Upper lobe of right lung (tissue), 1 donor: ENCODE data around the gene C2CD2. TPM values are rescaled to one million over a fixed set of nuclear protein-coding genes. Genes with fewer than 3 reads are reported as not detected.
A peak's percentile ranks its signal among the peaks of the same experiment; 100 is the strongest.

Experiments used
- ATAC-seq: fragments of 200-7000 bp; cut with Tn5 transposase; one replicate; pipeline ENCODE4 v1.9.1; 2020; ENCODE audit warnings: mild to moderate bottlenecking, moderate library complexity
- DNase-seq: peaks from one replicate; pipeline ENCODE4 v3.0.0-alpha.2; 2020
- H3K27ac ChIP-seq: fragments of 200-600 bp; one replicate; pipeline ENCODE4 v1.8.0; 2022
- H3K27me3 ChIP-seq: fragments of 200-600 bp; one replicate; pipeline ENCODE4 v1.8.0; 2022; ENCODE audit warnings: mild to moderate bottlenecking
- H3K36me3 ChIP-seq: fragments of 200-600 bp; one replicate; pipeline ENCODE4 v1.8.0; 2022
- H3K4me1 ChIP-seq: fragments of 200-600 bp; one replicate; pipeline ENCODE4 v1.8.0; 2022
- H3K4me3 ChIP-seq: fragments of 200-600 bp; one replicate; pipeline ENCODE4 v1.8.0; 2022; ENCODE audit warnings: mild to moderate bottlenecking
- H3K9me3 ChIP-seq: fragments of 200-600 bp; one replicate; pipeline ENCODE4 v1.8.0; 2022
- intact Hi-C: fragments of 100-400 bp; cut with DNase I; formaldehyde crosslinking; loops from one replicate; pipeline ENCODE4 v1.11.0; 2022
- total RNA-seq: library from RNA; stranded (reverse); fragmentation: NEBNext Ultra II Directional; extraction: Animal tissue kit (Norgen Biotek cat#: 25700); gene quantifications from one replicate; pipeline ENCODE4 v1.2.1, GENCODE V29; 2021
- TF ChIP-seq, protein P1 (sequence below): fragments of 200-600 bp; IDR thresholded peaks from one replicate; pipeline ENCODE4 v1.8.0; 2022; ENCODE audit warnings: antibody characterized with exemption
- donor health status: DM: no; HTN: yes; CAD: no; lungs with severe emphysema.

Gene C2CD2
- total RNA-seq, 1 donor from 2014 or later, result 26.4 TPM

DNA sequence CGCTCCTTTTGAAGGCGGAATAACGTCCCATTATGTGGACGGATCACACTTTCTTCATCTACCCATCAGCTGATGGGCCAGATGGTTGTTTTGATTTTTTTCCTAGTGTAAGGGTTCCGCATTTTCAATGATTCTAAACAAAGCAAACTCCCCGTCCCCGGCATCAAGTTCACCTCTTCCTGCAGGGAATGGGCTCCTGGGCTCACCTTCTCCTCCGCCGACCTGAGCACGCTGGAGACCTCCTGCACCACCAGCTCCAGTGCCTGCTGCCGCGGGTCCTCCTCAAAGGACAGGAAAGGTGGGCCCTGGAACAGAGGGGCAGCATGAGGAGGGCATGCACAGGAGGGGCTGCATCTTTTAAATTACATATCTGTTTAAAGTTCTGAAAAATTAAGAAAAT, 11.9 kb downstream of the C2CD2 start:
- TF ChIP-seq, protein P1, sequence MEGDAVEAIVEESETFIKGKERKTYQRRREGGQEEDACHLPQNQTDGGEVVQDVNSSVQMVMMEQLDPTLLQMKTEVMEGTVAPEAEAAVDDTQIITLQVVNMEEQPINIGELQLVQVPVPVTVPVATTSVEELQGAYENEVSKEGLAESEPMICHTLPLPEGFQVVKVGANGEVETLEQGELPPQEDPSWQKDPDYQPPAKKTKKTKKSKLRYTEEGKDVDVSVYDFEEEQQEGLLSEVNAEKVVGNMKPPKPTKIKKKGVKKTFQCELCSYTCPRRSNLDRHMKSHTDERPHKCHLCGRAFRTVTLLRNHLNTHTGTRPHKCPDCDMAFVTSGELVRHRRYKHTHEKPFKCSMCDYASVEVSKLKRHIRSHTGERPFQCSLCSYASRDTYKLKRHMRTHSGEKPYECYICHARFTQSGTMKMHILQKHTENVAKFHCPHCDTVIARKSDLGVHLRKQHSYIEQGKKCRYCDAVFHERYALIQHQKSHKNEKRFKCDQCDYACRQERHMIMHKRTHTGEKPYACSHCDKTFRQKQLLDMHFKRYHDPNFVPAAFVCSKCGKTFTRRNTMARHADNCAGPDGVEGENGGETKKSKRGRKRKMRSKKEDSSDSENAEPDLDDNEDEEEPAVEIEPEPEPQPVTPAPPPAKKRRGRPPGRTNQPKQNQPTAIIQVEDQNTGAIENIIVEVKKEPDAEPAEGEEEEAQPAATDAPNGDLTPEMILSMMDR, result no peak
- H3K9me3 ChIP-seq, result no peaks in the 10 kb centered on the region
- DNase-seq, result no peak
- H3K36me3 ChIP-seq, result peaks cover 7% of the 10 kb centered on the region
- H3K27ac ChIP-seq, result no peak overlapping the region
- no peak overlapping the region for H3K4me3 ChIP-seq
- H3K4me1 ChIP-seq, result no peaks in the 10 kb centered on the region
- intact Hi-C loops, result no loop called here
- no peak for ATAC-seq
- no peaks in the 10 kb centered on the region for H3K27me3 ChIP-seq

DNA sequence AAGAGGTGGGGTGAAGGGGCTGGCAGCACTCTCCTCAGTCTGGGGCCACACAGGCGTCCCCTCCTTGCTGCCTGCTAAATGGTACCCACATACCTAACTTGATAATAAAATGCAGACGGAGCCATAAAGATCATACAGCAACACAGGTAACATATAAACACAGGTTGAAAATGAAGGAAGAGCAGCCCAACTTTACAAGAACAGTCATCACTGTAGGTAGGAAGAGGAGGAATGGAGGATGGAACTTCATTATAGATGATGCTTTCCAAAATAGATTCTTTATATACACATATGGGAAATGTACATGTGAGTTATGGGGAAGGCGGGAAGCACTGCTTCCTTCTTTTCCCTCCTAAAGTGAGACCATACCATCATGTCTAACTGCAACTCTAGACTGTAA, 13.4 kb downstream of the C2CD2 start:
- no peaks in the 10 kb centered on the region for H3K9me3 ChIP-seq
- H3K4me1 ChIP-seq, result no peaks in the 10 kb centered on the region
- no peaks in the 10 kb centered on the region for H3K27me3 ChIP-seq
- ATAC-seq (no peak), DNase-seq (no peak)
- TF ChIP-seq, protein P1, result no peak
- intact Hi-C loops, result no loop called here
- H3K27ac ChIP-seq, result no peak overlapping the region
- H3K36me3 ChIP-seq, result peaks cover 7% of the 10 kb centered on the region
- no peak overlapping the region for H3K4me3 ChIP-seq

DNA sequence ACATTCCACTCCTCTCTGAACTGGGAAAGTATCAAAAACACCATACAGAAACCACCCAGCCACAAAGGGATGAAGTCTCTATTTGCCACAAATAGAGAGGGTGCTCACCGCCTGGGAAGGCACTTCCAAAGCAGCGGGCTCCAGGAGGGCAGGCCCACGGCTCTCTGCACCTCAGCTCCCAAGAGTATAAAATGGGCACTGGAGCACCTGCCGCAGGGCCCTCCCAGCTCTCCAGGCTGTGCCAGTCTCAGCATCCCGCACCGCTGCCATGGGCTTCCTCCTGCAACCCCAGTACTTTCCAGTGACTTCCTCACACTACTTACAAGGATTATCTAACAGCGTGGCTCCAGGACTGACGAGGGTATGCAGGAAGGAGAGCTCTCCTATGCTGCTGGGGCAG, 14.4 kb downstream of the C2CD2 start:
- peaks cover 7% of the 10 kb centered on the region for H3K36me3 ChIP-seq
- intact Hi-C loops, result no loop called here

DNA sequence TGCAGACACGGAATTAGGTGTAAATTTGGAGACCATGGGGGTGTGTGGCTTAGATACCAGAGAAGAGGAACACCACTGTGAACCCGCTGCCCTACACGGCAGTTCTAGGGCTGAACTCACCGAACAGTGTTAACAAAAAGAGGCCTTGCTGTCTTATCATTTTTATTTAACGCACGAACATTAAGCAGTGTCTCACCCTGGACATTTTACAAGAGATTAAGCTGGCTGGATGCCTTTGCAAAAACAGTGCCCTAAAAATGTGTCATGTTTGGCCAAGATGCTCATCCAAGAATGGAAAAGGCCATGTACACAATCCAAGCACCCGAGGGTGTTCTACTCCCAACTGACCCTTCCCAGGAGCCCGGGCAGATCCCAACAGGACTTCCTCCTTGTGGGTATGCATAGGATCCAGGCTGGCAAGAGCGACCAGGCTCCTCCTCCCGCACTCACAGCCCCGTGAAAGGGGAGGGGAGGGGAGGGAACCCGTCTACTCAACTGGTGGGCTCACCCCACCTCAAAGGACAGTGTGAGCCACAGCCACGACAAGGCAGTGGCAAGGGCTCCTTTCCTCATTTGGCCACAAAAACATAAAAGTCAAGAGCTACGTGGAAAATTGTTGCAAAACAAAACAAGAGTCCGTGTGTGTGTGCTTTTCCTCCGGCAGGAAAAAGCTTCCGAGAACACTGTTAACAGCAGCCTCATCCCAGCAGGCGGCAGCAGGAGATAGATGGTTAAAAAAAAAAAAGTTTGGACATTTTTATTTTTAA, 20.3 kb downstream of the C2CD2 start:
- ATAC-seq (peak; percentile 45), DNase-seq (no peak)
- intact Hi-C loops, result no loop called here
- H3K27me3 ChIP-seq, result no peaks in the 10 kb centered on the region
- peaks cover 40% of the 10 kb centered on the region for H3K4me1 ChIP-seq
- H3K27ac ChIP-seq, result peak overlapping the region; percentile 27
- peak overlapping the region; percentile 39 for H3K4me3 ChIP-seq
- TF ChIP-seq, protein P1, result peak; percentile 39
- no peaks in the 10 kb centered on the region for H3K36me3 ChIP-seq
- H3K9me3 ChIP-seq, result no peaks in the 10 kb centered on the region

More for the DNA sequence above, 14.4 kb downstream of the C2CD2 start:
- ATAC-seq (no peak), DNase-seq (no peak)
- Histone ChIP-seq H3K4me3 (no peak overlapping the region), H3K4me1 (peaks cover 2% of the 10 kb centered on the region), H3K9me3 (no peaks in the 10 kb centered on the region), H3K27me3 (no peaks in the 10 kb centered on the region), H3K27ac (no peak overlapping the region)
- TF ChIP-seq, protein P1, result no peak

DNA sequence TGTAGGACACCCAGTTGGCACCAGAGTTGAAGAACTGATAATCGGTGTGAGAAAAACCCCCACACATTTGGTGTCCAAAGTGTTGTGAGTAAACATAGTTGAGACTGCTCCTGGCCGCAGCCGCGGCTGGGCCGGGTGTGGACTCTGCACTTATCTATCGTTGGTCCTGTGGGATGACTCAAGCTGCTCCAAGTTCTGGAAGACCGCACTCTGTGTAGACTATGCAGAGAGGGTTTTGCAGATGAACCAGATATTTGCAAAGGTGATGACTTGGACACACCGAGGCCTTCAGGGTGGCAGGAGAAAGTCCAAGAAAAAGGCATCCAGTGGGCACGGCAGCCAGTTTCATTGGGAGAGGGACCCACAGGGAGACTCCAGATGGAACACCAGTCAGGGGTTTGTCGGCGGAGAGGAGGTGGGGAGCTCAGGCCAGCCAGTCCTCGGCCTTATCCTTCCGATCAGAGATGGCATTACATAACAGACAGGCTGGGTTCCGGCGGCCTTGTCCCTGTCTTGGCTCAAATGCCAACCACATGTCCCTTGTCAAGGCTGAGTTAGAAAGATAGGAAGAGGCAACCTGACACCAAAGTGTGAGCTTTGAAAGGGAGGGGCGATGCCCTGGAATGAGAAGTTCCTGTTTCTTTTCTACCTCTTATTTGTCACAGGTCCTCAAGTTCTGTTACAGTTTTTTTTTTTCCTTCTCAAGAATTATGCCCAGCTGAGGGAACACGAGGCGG, 21.1 kb downstream of the C2CD2 start:
- TF ChIP-seq, protein P1, result no peak
- Histone ChIP-seq H3K9me3 (no peaks in the 10 kb centered on the region), H3K27ac (no peak overlapping the region), H3K4me1 (peaks cover 42% of the 10 kb centered on the region), H3K27me3 (no peaks in the 10 kb centered on the region), H3K36me3 (no peaks in the 10 kb centered on the region), H3K4me3 (no peak overlapping the region)
- ATAC-seq (peak; percentile 30), DNase-seq (no peak)
- intact Hi-C loops, result no loop called here
